ENCODE results near the gene LYSMD4.

The LYSMD4 gene

GRCh38 chr15:99729920-99730319 lies 3.3 kb downstream of the LYSMD4 start:
- DNase-seq = peak; percentile 55

- DNase-seq = no peak
Measured at GRCh38 chr15:99729327-99729726, 3.9 kb downstream of the LYSMD4 start.

GRCh38 chr15:99728916-99729315 lies 4.3 kb downstream of the LYSMD4 start:
- DNase-seq = no peak

GRCh38 chr15:99727733-99728132 lies 5.5 kb downstream of the LYSMD4 start:
- DNase-seq = no peak

- DNase-seq = no peak
Measured at GRCh38 chr15:99727330-99727729, 5.9 kb downstream of the LYSMD4 start.

- no peak for DNase-seq
Measured at GRCh38 chr15:99726333-99726732, 6.9 kb downstream of the LYSMD4 start.

GRCh38 chr15:99722406-99722805 lies 10.8 kb downstream of the LYSMD4 start:
- DNase-seq = no peak

GRCh38 chr15:99721896-99722295 lies 11.3 kb downstream of the LYSMD4 start:
- DNase-seq = no peak

GRCh38 chr15:99721104-99721778 lies 12.0 kb downstream of the LYSMD4 start:
- DNase-seq = peak; percentile 31

GRCh38 chr15:99720533-99720932 lies 12.7 kb downstream of the LYSMD4 start:
- DNase-seq = peak; percentile 42

- DNase-seq = no peak
Measured at GRCh38 chr15:99719096-99719541, 14.1 kb downstream of the LYSMD4 start.

GRCh38 chr15:99718421-99718820 lies 14.8 kb downstream of the LYSMD4 start:
- no peak for DNase-seq

- no peak for DNase-seq
Measured at GRCh38 chr15:99717161-99718009, 15.9 kb downstream of the LYSMD4 start.

GRCh38 chr15:99716540-99717095 lies 16.6 kb downstream of the LYSMD4 start:
- no peak for DNase-seq

GRCh38 chr15:99712415-99712814 lies 20.8 kb downstream of the LYSMD4 start:
- peak; percentile 23 for DNase-seq

GRCh38 chr15:99711625-99712024 lies 21.6 kb downstream of the LYSMD4 start:
- no peak for DNase-seq

- DNase-seq = no peak
Measured at GRCh38 chr15:99709243-99709986, 23.8 kb downstream of the LYSMD4 start.

- no peak for DNase-seq
Measured at GRCh38 chr15:99708563-99708962, 24.7 kb downstream of the LYSMD4 start.

GRCh38 chr15:99707473-99708270 lies 25.6 kb downstream of the LYSMD4 start:
- peak; percentile 48 for DNase-seq

- peak; percentile 67 for DNase-seq
Measured at GRCh38 chr15:99706557-99707303, 26.5 kb downstream of the LYSMD4 start.

- DNase-seq = peak; percentile 43
Measured at GRCh38 chr15:99704444-99704838, 28.8 kb downstream of the LYSMD4 start.
